GM18505 (cell line): ENCODE measurements around the gene JARID2.

ENCODE experiments used
- ATAC-seq: cut with Tn5 transposase; IDR thresholded peaks from one replicate; pipeline ENCODE4 v1.9.1; 2021; ENCODE audit not compliant: unreplicated experiment
- POLR2A ChIP-seq: IDR thresholded peaks from 4 replicates; pipeline ENCODE4 v1.6.1; 2011; ENCODE audit warnings: borderline replicate concordance; ENCODE audit not compliant: insufficient read depth, insufficient read length; ENCODE audit errors: extremely low read depth

JARID2 gene

DNA sequence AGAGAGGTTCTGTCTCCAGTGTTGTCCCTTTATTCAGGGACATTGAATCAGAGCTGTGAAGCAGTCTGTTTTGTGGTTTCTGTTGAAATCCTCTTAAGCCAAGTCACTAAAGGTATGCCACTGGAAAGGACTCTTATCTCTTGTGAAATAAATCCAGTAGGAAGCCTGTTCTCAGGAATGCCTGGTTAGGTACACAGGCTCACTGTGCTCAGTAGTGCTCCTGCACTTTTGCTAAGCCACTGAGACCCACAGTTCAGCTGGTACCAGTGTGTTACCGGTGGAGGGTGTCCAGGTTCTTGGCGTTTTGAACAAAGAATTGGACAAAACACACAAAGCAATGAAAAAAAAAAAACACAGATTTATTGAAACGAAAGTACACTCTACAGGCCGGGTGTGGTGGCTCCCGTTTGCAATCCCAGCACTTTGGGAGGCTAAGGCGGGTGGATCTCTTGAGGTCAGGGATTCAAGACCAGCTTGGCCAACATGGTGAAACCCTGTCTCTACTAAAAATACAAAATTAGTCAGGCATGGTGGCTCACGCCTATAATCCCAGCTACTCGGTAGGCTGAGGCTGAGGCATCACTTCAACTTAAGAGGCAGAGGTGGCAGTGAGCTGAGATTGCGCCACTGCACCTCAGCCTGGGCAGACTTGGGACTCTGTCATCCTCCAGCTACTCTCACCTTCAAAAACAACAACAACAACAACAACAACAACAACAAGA lies 186.1 kb downstream of the JARID2 start:
- no peak for ATAC-seq
- TF ChIP-seq POLR2A, result no peak

DNA sequence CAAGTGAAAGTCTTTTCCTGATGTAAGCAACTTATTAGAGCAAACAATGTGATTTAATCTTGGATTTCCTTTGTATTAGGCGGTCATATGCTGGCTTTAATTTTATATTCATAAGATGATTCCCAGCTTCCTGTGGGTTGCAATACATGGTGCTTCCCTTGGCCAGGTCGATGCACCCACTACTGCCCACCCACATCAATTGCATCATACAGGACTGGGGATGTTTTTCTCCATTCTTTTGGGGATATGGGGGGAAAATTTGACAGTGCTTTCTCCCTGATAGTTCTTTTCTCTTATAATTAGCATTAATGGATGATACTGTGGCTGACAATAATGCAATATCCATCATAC lies 187.6 kb downstream of the JARID2 start:
- no peak for TF ChIP-seq POLR2A
- ATAC-seq, result no peak

DNA sequence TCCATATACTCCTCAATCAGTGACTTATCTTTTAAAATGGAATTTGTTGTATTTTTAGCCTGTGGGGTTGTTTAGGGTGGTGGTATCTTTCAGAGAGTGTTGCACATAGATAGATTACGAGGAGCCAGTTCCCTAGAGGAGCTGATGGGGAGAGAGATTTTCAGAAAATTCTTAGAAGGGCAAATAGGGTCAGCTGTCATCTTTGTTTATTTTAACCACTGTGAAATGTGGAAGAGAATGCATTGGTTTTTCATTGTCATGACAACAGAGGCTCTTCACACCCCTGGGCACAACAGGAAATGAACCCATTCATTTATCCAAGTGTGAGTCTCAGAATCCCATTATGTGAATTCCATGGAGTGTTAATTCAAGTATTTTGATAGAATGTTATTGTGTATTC lies 188.4 kb downstream of the JARID2 start:
- ATAC-seq, result no peak

DNA sequence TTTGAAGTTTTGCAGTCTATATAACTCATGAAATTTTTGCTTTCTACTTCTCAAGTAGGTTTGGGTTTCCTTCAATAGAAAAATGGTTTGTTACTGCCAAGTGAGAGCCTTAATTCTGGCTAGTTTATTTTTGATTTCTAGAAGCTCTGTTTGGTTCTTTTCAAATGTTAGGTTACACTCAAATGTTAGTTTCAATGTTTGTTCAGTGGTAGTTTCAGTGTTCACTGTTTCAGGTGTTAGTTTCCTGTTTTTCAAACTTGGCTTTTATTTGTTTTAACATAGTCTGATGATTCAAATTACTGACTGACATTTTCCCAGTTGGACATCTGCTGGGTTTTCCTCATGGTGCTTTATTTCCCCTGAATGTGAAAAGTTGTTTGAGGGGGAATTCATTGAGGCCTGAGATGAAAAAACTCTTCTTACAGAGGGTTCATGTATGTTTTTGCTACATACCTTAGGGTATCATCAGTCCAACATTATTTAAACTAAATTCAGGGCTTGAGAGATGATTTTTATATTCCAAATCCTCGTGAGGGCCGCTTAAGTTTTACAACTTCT lies 189.0 kb downstream of the JARID2 start:
- ATAC-seq, result no peak
- TF ChIP-seq POLR2A, result no peak

More for the DNA sequence above, 188.4 kb downstream of the JARID2 start:
- no peak for TF ChIP-seq POLR2A

DNA sequence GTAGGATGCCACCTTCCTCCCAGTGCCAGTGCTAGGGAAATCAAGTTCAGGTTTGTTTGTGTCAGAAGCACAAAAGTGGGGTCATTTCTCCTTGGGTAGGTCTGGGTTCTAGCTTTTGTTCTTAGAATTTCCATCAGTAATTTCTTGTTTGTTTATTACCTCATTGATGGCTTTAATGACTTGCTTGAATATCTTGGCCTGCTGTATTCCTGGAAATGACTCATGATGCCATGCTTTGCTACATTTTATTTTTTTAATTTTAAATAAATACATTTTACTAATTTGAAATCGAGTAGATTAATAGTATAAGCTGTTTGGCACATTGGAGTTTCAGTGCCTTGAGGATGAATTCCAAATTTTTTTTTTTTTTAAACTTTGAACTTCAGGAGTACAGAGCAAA lies 189.6 kb downstream of the JARID2 start:
- ATAC-seq, result no peak
- TF ChIP-seq POLR2A, result no peak

DNA sequence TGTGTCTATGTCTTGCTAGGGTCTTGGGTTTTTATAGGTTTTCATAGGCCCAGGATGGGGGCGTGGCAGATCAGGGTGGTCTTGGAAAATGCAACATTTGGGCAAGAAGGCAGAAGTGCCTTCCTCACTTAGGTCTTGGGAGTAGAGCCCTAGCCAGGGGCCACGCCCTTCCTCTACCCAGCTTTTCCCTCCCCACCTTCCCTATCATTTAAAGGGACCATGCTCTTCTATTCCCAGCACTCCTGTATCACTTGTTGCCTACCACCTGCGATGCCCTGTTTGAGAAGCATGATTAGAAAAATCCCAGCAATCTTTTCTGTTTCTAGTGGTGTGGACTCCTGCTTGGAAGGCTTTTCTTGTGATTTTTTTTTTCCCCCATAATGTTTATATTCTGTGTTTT lies 190.6 kb downstream of the JARID2 start:
- no peak for TF ChIP-seq POLR2A
- no peak for ATAC-seq

DNA sequence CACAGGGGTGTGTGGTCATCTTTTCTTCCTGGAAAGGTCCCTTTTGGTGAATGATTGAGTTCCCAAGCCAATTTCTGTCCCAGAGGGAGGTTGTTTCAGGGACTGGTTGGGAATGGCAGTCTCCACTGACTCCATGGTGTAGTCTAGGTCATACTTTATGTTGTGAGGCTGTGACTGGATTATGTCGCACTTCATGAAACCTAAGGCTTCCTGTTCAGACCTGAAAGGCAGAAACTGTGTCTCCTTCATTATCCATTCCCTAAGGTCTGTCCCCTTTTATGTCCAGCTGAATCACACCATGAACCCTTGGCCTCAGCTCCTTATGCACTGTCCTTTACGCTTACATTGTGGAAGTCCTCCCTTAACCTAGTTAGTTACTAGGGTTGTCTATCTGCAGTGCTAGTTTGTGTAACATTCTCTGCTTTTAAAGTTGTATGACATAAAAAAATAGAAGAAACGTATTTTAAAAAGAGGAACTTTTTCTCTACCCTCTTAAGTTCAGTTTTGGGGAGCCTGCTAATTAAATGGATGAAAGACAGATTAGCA lies 191.3 kb downstream of the JARID2 start:
- ATAC-seq, result no peak
- TF ChIP-seq POLR2A, result no peak

DNA sequence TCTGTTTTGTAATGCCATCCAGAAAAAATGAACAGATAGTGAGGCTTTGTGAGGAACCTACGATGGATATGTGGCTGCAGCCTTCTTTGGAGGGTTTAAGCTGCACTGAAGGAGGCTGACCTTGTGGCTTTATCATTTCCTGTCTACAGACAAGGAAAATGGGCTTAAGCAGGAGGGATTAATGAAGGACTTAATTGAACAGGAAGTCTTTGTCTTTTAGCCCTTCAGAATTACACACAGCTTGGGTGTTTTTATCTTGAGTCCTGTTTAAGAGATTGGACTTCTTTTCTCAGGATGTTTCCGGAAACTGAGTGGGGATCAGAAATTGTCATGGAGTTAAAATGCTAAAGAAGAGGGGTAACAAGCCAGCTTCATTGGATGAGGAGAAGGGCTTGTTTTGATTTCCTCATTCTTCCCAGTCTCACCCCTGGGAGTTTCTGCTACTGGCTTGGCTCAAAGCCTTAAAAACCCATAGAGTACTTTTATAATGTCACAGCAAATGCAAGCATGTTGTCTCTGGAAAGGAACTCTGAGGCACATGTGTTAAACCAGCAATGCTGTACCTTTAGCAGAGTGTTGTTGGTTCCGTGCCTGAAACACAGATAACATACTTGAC lies 193.6 kb downstream of the JARID2 start:
- no peak for TF ChIP-seq POLR2A
- no peak for ATAC-seq

DNA sequence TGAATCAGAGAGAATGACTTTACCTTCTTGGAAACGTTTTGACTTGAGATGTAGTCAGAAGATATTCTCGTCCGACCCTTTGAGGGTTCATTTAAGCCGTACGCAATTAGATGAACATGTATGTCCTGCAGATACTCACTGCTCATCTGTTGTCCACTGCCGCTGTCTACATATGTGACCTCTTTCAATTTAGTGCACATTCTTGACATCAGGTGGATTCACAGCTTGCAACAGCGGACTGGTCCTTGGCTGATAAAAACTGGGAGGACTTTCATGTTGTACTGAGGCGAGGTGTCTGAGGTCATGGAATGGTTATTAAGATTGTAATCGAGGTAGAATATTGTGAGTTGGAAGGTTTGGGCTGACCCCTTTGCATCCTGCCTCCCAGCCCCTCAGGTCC lies 194.2 kb downstream of the JARID2 start:
- no peak for ATAC-seq
- TF ChIP-seq POLR2A, result no peak

DNA sequence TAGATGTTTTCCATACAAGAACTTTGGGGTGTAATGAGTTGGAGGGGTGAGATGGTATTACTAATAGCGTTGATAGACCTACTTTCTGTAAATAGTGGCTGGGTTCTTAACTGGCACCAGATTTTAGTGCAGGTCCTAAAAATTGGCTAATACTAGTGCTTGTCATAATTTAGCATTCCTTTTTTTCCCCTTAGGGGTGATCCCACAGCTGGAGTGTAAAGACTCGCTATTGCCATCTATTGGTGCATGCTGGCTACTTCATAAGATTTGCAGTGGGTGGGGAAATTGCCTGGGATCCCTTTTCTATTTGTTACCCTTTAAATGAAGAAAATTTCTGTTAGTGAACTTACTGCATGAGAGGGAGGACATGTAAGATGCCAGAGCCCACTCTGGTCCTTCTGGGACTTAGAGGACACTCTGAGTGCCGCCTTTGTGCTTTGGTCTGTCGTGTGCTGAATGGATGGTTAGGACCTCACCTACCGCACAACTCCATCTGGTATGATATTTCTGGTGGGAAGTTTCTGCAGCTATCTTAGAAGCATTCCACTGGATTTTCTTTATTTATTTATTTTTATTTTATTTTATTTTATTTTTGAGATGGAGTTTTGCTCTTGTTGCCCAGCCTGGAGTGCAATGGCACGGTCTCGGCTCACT lies 195.5 kb downstream of the JARID2 start:
- ATAC-seq, result no peak
- TF ChIP-seq POLR2A, result no peak

DNA sequence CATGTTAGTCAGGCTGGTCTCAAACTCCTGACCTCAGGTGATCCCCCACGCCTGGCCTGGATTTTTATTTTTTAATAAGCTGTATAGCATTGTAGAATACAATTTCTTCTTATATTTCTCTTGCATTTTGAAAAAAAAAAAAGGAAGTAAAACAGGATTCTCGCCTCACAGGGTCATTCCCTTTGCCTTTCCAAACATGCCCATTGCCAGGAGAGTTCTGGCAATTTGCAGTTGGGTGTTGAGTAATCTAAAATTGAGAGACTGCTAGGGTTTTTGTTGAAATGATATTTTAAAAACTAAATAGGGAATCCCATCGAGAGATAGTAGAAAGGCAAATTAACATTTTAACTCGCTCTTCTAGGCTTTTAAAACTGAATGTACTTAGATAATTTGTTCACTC lies 196.1 kb downstream of the JARID2 start:
- TF ChIP-seq POLR2A, result no peak
- no peak for ATAC-seq

DNA sequence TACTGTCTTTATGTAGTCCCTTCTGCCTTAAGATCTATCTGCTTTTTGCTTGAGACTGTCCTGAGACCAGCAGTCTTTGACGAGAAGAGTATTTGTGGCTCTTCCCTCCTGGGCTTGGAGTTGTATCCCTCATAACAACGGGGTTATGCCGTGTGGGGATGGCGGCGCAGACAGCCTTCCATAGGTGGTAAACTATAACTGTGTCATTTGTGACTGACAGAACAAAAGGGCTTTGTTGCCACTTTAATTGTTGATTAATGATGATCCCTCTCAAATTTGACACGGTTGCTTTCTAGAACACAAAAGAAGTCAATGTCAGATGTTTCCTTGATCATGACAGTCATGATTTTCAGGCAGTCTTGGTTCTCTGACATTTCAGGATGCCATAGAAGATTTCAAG lies 196.6 kb downstream of the JARID2 start:
- no peak for TF ChIP-seq POLR2A
- ATAC-seq, result no peak

DNA sequence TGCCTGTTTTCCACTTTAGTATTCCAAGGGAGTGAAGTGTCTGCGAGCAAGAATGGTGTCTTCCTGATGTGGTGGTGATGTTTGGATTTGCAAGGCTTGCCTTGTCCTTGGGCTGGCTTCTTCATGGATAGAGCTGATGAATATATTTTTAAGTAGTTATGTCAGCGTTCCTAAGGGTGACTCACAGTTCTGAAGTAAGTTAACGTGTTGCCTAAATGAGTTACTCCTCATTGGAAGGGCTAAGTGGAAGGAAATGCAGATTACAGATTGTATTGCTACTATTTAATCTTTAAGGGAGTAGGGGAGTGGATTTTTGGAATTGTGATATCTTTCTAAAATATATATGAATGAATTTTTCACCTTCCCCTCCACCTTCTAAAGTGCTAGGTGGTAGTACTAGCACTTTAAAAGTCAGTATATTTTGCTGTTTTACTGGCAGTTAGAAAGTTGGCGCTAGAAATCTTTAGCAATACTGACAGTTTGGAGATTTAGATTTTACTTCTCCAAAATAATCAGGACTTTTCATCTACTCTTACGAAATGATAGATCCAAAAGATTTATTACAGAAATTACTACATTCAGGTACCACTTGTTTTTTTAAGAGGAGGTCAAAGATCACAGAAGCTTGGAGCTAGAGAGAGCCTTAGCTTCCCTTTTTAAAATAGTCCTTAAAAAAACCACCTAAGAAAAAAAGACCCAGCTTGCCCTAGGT lies 197.4 kb downstream of the JARID2 start:
- no peak for ATAC-seq

More for the DNA sequence above, 197.4 kb downstream of the JARID2 start:
- TF ChIP-seq POLR2A, result no peak
